GM18519 (cell line): ENCODE data around the gene CCDC92.

Source experiments
- ATAC-seq: cut with Tn5 transposase; IDR thresholded peaks from one replicate; pipeline ENCODE4 v1.9.1; 2021; ENCODE audit warnings: mild to moderate bottlenecking, moderate library complexity; ENCODE audit not compliant: unreplicated experiment, low FRiP score

The CCDC92 gene

GRCh38 chr12:123972457-123973401, at the start of gene CCDC92, which contains the start of gene ZNF664:
Gene CCDC92, minus strand, starts transcription at chr12:123972831. Its CDS starts 28,526 bp downstream, at chr12:123944305.
Gene ZNF664, plus strand, starts transcription at chr12:123973215. Its CDS starts 38,930 bp downstream, at chr12:124012145.
- ATAC-seq, result peak; percentile 71

- ATAC-seq, result no peak
These were observed 49.5 kb upstream of the CCDC92 start for GRCh38 chr12:124022161-124022560.

- no peak for ATAC-seq
These were observed 48.4 kb upstream of the CCDC92 start for GRCh38 chr12:124021007-124021406.

- no peak for ATAC-seq
These were observed 47.9 kb upstream of the CCDC92 start for GRCh38 chr12:124020514-124020949.

- ATAC-seq, result no peak
These were observed 46.5 kb upstream of the CCDC92 start for GRCh38 chr12:124019115-124019514.

GRCh38 chr12:124018539-124018938, 45.9 kb upstream of the CCDC92 start:
- no peak for ATAC-seq

GRCh38 chr12:124017064-124017463, 44.4 kb upstream of the CCDC92 start:
- ATAC-seq, result no peak

GRCh38 chr12:124015494-124016461, 43.1 kb upstream of the CCDC92 start:
- ATAC-seq, result no peak

GRCh38 chr12:124013073-124013472, 40.4 kb upstream of the CCDC92 start:
- ATAC-seq, result no peak

- ATAC-seq, result no peak
These were observed 38.9 kb upstream of the CCDC92 start for GRCh38 chr12:124011435-124012115.

GRCh38 chr12:124010687-124011086, 38.1 kb upstream of the CCDC92 start:
- ATAC-seq, result no peak

GRCh38 chr12:124009781-124010180, 37.1 kb upstream of the CCDC92 start:
- ATAC-seq, result no peak

GRCh38 chr12:124008595-124008994, 36.0 kb upstream of the CCDC92 start:
- ATAC-seq, result no peak

- no peak for ATAC-seq
These were observed 35.4 kb upstream of the CCDC92 start for GRCh38 chr12:124007826-124008570.

- ATAC-seq, result no peak
These were observed 34.4 kb upstream of the CCDC92 start for GRCh38 chr12:124006846-124007713.

- ATAC-seq, result no peak
These were observed 33.6 kb upstream of the CCDC92 start for GRCh38 chr12:124006085-124006845.

GRCh38 chr12:124004233-124004875, 31.7 kb upstream of the CCDC92 start:
- no peak for ATAC-seq
